Tibial nerve (tissue), 4 donors: ENCODE data around the gene PIK3CA. TPM values are rescaled to one million over a fixed set of nuclear protein-coding genes. Genes with fewer than 3 reads are reported as not detected.
"Not testable (repeated sequence)": the region's sequence is repeated elsewhere in the genome, so short reads cannot be mapped to it uniquely, and the experiment has no call there.

Source experiments
- DNase-seq, 2 donors: peaks; one replicate each; pipeline ENCODE4 v3.0.0-alpha.2; 2019; ENCODE audit warnings: low spot score in 2 of 2
- H3K27ac ChIP-seq, 4 donors: fragments of 200-600 bp; sonication (generic) in 3 of 4; one replicate each; pipeline ENCODE4 v1.5.1; 2017 to 2019; ENCODE audit warnings: mild to moderate bottlenecking in 1 of 4
- H3K27me3 ChIP-seq, 2 donors: fragments of 200-600 bp; sonication (generic) in 1 of 2; one replicate each; pipeline versions ENCODE4 v1.5.1 to v1.6.0; 2017 to 2019
- H3K36me3 ChIP-seq, 3 donors: fragments of 200-600 bp; sonication (generic); one replicate each; pipeline ENCODE4 v1.5.1; 2018 to 2019
- H3K4me1 ChIP-seq, 4 donors: fragments of 200-600 bp; sonication (generic) in 3 of 4; one replicate each; pipeline ENCODE4 v1.5.1; 2017 to 2019
- H3K4me3 ChIP-seq, 4 donors: fragments of 200-600 bp; sonication (generic) in 3 of 4; one replicate each; pipeline ENCODE4 v1.5.1; 2017 to 2019; ENCODE audit warnings: mild to moderate bottlenecking in 1 of 4, moderate library complexity in 1 of 4
- H3K9me3 ChIP-seq, 4 donors: fragments of 200-600 bp; sonication (generic) in 3 of 4; one replicate each; pipeline ENCODE4 v1.5.1; 2017 to 2019
- CTCF ChIP-seq, 5 experiments: fragments of 200-600 bp in 3 of 5; fragments of 450-650 bp in 2 of 5; sonication (generic) in 3 of 5; IDR thresholded peaks; one replicate each; pipeline ENCODE4 v1.5.1; 2016 to 2019; ENCODE audit warnings: antibody characterized with exemption in 5 of 5, mild to moderate bottlenecking in 3 of 5, moderate library complexity in 2 of 5
- EP300 ChIP-seq, 2 donors: sonication (generic); formaldehyde crosslinking; IDR thresholded peaks; one replicate each; pipeline ENCODE4 v1.6.1; 2017; ENCODE audit warnings: antibody characterized with exemption in 2 of 2, mild to moderate bottlenecking in 1 of 2
- POLR2A ChIP-seq, 2 donors: fragments of 450-650 bp; IDR thresholded peaks; one replicate each; pipeline ENCODE4 v1.6.1; 2017; ENCODE audit warnings: antibody characterized with exemption in 2 of 2, mild to moderate bottlenecking in 2 of 2, moderate library complexity in 2 of 2
- WGBS, 2 donors: methylation state at CpG; one replicate each; pipeline ENCODE4 v1.1.5; 2018; 5-methylcytosine and 5-hydroxymethylcytosine counted together
- total RNA-seq, 4 donors: library from RNA; depleted of rRNA; stranded (reverse); fragments of >200 nt; gene quantifications; one replicate each; pipeline ENCODE4 v1.1.0, GENCODE V29; 2016

Gene PIK3CA
- total RNA-seq, 4 donors from 2014 or later, result 30.0 to 45.2 (median 39.1) TPM

GRCh38 chr3:179234199-179234598 lies 86.0 kb downstream of the PIK3CA start:
- peaks cover 0 to 45% (median 0%) of the 10 kb centered on the region in 3 donors for H3K36me3 ChIP-seq
- no peaks in the 10 kb centered on the region for H3K9me3 ChIP-seq
- no peak for TF ChIP-seq CTCF (IDR thresholded peaks at IDR 0.05)
- TF ChIP-seq POLR2A (IDR thresholded peaks at IDR 0.05), result no peak
- no peak for TF ChIP-seq EP300 (IDR thresholded peaks at IDR 0.05)
- no peaks in the 10 kb centered on the region for H3K27me3 ChIP-seq
- H3K4me1 ChIP-seq, result no peaks in the 10 kb centered on the region
- 74 to 82% methylated on average over 4 of the region's 4 CpGs for WGBS, 2 donors
- no peak for DNase-seq
- no peak overlapping the region for H3K27ac ChIP-seq
- no peak overlapping the region for H3K4me3 ChIP-seq

GRCh38 chr3:179236669-179237301 lies 88.6 kb downstream of the PIK3CA start:
- WGBS, 2 donors, result 91 to 92% methylated on average over 2 of the region's 2 CpGs
- no peak for DNase-seq
- Histone ChIP-seq H3K4me1 (no peaks in the 10 kb centered on the region), H3K27ac (no peak overlapping the region), H3K27me3 (no peaks in the 10 kb centered on the region), H3K36me3 (peaks cover 0 to 24% (median 0%) of the 10 kb centered on the region in 3 donors), H3K4me3 (no peak overlapping the region), H3K9me3 (no peaks in the 10 kb centered on the region)
- TF ChIP-seq POLR2A (IDR thresholded peaks at IDR 0.05) (no peak), CTCF (IDR thresholded peaks at IDR 0.05) (no peak), EP300 (IDR thresholded peaks at IDR 0.05) (no peak)

DNA sequence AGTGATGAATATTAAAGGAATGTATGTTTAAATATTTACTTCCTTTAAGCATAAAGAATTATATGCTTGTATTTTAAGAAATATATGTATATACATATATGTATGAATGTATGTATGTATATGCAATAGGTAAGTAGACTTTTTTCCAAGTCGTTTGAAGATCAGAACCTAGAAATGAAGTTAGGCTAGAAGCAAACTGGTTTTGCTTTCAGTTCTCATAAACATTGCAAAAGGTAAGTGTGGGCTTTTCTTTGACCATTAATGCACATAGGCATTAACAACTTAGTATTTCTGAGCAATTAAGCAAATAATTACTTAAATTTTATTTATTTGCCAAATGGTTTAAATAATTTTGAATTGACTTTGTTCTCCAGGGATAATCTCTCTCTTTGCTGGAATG lies 92.1 kb downstream of the PIK3CA start:
- H3K27me3 ChIP-seq, H3K27ac ChIP-seq, H3K36me3 ChIP-seq, H3K9me3 ChIP-seq, DNase-seq, H3K4me1 ChIP-seq, H3K4me3 ChIP-seq: not testable (repeated sequence)
- 53 to 60% methylated on average over 1 of the region's 1 CpG for WGBS, 2 donors

DNA sequence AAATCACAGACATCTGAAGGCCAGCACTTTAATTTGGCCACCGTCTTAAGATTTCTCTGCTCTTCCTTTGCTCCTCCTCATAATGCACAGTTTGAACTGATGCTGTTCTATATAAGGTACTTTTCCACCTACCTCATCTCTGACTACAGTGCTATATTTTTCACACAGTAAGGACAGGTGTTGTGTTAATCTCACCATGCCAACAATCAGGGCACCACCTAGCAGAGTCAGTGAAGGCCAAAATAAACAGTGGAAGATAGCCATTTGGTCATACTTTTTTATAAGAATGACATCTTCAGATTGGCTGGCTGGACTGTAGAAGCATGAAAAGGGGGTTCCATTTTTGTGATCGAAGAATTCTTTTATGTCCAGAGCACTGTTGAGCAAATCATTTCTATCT lies 94.7 kb downstream of the PIK3CA start:
- not testable (repeated sequence) for H3K27ac ChIP-seq
- 92 to 100% methylated on average over 1 of the region's 2 CpGs for WGBS, 2 donors

GRCh38 chr3:179244878-179245277 lies 96.7 kb downstream of the PIK3CA start:
- Histone ChIP-seq H3K27me3 (no peaks in the 10 kb centered on the region), H3K4me1 (no peaks in the 10 kb centered on the region), H3K9me3 (no peaks in the 10 kb centered on the region), H3K27ac (no peak overlapping the region), H3K36me3 (peaks cover 0 to 23% (median 0%) of the 10 kb centered on the region in 3 donors), H3K4me3 (no peak overlapping the region)
- WGBS, 2 donors, result 81 to 88% methylated on average over 1 of the region's 1 CpG
- TF ChIP-seq EP300 (IDR thresholded peaks at IDR 0.05), result no peak
- TF ChIP-seq POLR2A (IDR thresholded peaks at IDR 0.05), result no peak
- no peak for DNase-seq

More for the DNA sequence above, 94.7 kb downstream of the PIK3CA start:
- DNase-seq, H3K9me3 ChIP-seq, H3K27me3 ChIP-seq, H3K4me3 ChIP-seq, H3K4me1 ChIP-seq: not testable (repeated sequence)
- H3K36me3 ChIP-seq, result peaks cover 0 to 16% (median 0%) of the 10 kb centered on the region in 3 donors

GRCh38 chr3:179247289-179248015 lies 99.3 kb downstream of the PIK3CA start:
- H3K4me3 ChIP-seq, result no peak overlapping the region
- no peaks in the 10 kb centered on the region for H3K9me3 ChIP-seq
- DNase-seq, result no peak
- H3K27me3 ChIP-seq, result no peaks in the 10 kb centered on the region
- no peak for TF ChIP-seq CTCF (IDR thresholded peaks at IDR 0.05)
- no peak for TF ChIP-seq EP300 (IDR thresholded peaks at IDR 0.05)
- TF ChIP-seq POLR2A (IDR thresholded peaks at IDR 0.05), result no peak
- no peaks in the 10 kb centered on the region for H3K4me1 ChIP-seq
- H3K36me3 ChIP-seq, result peaks cover 0 to 41% (median 0%) of the 10 kb centered on the region in 3 donors
- no peak overlapping the region for H3K27ac ChIP-seq
- 95 to 96% methylated on average over 3 of the region's 3 CpGs for WGBS, 2 donors
